H1 (cell line): ENCODE results near the gene ZNF175. TPM values are rescaled to one million over a fixed set of nuclear protein-coding genes. Genes with fewer than 3 reads are reported as not detected.

Experiments
- CTCF ChIA-PET: fragments of 300-600 bp; sonication (Branson Sonifier 250); formaldehyde crosslinking; loops from one replicate; lab custom pipeline; 2021; ENCODE audit not compliant: partially characterized antibody; lab: Charles Lee
- POLR2A ChIA-PET: fragments of 300-600 bp; sonication (Branson Sonifier 250); formaldehyde crosslinking; loops from one replicate; lab custom pipeline; 2021; ENCODE audit warnings: inconsistent platforms; ENCODE audit not compliant: partially characterized antibody; lab: Charles Lee
- DNase-seq, 2 experiments: peaks; one replicate each; pipeline versions ENCODE4 v3.0.0 to v3.0.0-alpha.2; 2010 to 2022; ENCODE audit warnings: low spot score in 2 of 2, low read depth in 1 of 2, mixed read lengths in 1 of 2
- FAIRE-seq: peaks from 2 replicates; lab custom pipeline; 2011; peaks lifted over from hg19 to GRCh38; lab: Jason Lieb, UNC
- H2AFZ ChIP-seq: 2 replicates; pipeline ENCODE4 v1.8.1; 2012; ENCODE audit warnings: low read length, inconsistent platforms
- H2AK5ac ChIP-seq: 2 replicates; pipeline ENCODE4 v1.6.1; 2013; ENCODE audit warnings: low read depth, low read length
- H2BK120ac ChIP-seq: replicated peaks from 2 replicates; pipeline ENCODE3; 2013; ENCODE audit warnings: low read depth, low read length, inconsistent platforms
- H2BK12ac ChIP-seq: 2 replicates; pipeline ENCODE4 v1.6.1; 2013; ENCODE audit warnings: low read depth, low read length
- H2BK15ac ChIP-seq: 2 replicates; pipeline ENCODE4 v1.6.1; 2013; ENCODE audit warnings: low read length
- H2BK20ac ChIP-seq: 2 replicates; pipeline ENCODE4 v1.6.1; 2013; ENCODE audit warnings: low read length
- H2BK5ac ChIP-seq: 2 replicates; pipeline ENCODE4 v1.6.1; 2013; ENCODE audit warnings: low read depth, low read length
- H3K14ac ChIP-seq: 2 replicates; pipeline ENCODE4 v1.6.1; 2013; ENCODE audit warnings: inconsistent platforms; ENCODE audit not compliant: insufficient read length
- H3K18ac ChIP-seq: 2 replicates; pipeline ENCODE4 v1.6.1; 2013; ENCODE audit warnings: low read length; ENCODE audit errors: extremely low read depth
- H3K23ac ChIP-seq: 2 replicates; pipeline ENCODE4 v1.6.1; 2013; ENCODE audit warnings: inconsistent platforms; ENCODE audit not compliant: insufficient read length
- H3K23me2 ChIP-seq: 2 replicates; pipeline ENCODE4 v1.6.1; 2013; ENCODE audit warnings: low read depth, low read length
- H3K27ac ChIP-seq: 2 replicates; pipeline ENCODE4 v1.6.1; 2011; ENCODE audit warnings: low read depth, low read length, inconsistent platforms
- H3K27me3 ChIP-seq, 4 experiments: replicated peaks in 1 of 4; 1 replicate in 1 of 4; 2 replicates in 3 of 4; pipeline versions ENCODE4 v1.6.1 to v1.8.1; 2011 to 2013; ENCODE audit warnings: low read length in 3 of 4, mild to moderate bottlenecking in 3 of 4, inconsistent platforms in 2 of 4, mixed read lengths in 2 of 4, moderate library complexity in 1 of 4; ENCODE audit not compliant: control insufficient read depth in 3 of 4, insufficient read depth in 3 of 4; ENCODE audit errors: extremely low read depth in 1 of 4
- H3K36me3 ChIP-seq, 4 experiments: 2 replicates each; pipeline versions ENCODE4 v1.6.1 to v1.8.1; 2011 to 2013; ENCODE audit warnings: mild to moderate bottlenecking in 4 of 4, low read length in 3 of 4, moderate library complexity in 2 of 4, control low read depth in 1 of 4, inconsistent platforms in 1 of 4; ENCODE audit not compliant: insufficient read depth in 4 of 4, control insufficient read depth in 2 of 4
- H3K4ac ChIP-seq: replicated peaks from 2 replicates; pipeline ENCODE3; 2013; ENCODE audit warnings: low read length, low read depth, mixed read lengths, inconsistent platforms; ENCODE audit not compliant: insufficient read length
- H3K4me1 ChIP-seq, 4 experiments: replicated peaks in 1 of 4; 1 replicate in 1 of 4; 2 replicates in 3 of 4; pipeline versions ENCODE4 v1.6.1 to v1.8.1; 2011 to 2013; ENCODE audit warnings: low read length in 3 of 4, inconsistent platforms in 2 of 4, mixed read lengths in 1 of 4; ENCODE audit not compliant: insufficient read depth in 4 of 4, control insufficient read depth in 3 of 4
- H3K4me2 ChIP-seq, 2 experiments: 2 replicates each; pipeline versions ENCODE4 v1.6.1 to v1.8.1; 2011 to 2013; ENCODE audit warnings: low read depth in 2 of 2, low read length in 2 of 2, control low read depth in 1 of 2, inconsistent platforms in 1 of 2, mild to moderate bottlenecking in 1 of 2; ENCODE audit not compliant: insufficient read depth in 1 of 2
- H3K4me3 ChIP-seq, 4 experiments: fragments of 200-600, 300-600 bp in 1 of 4; sonication (generic), shearing (Covaris generic), sonication (Bioruptor Twin) in 1 of 4; 2 replicates each; pipeline versions ENCODE4 v1.5.1 to v1.8.1; 2011 to 2016; ENCODE audit warnings: low read length in 4 of 4, low read depth in 3 of 4, control low read depth in 2 of 4, inconsistent platforms in 2 of 4, mild to moderate bottlenecking in 2 of 4, mixed read lengths in 1 of 4, moderate library complexity in 1 of 4; ENCODE audit not compliant: insufficient read depth in 2 of 4; ENCODE audit errors: extremely low read depth in 1 of 4
- H3K56ac ChIP-seq: replicated peaks from 2 replicates; pipeline ENCODE3; 2013; ENCODE audit warnings: low read depth, mild to moderate bottlenecking, mixed read lengths, low read length, inconsistent platforms; ENCODE audit not compliant: insufficient read length
- H3K79me1 ChIP-seq: 2 replicates; pipeline ENCODE4 v1.6.1; 2013; ENCODE audit warnings: low read depth, low read length, control low read depth
- H3K79me2 ChIP-seq, 2 experiments: 2 replicates each; pipeline versions ENCODE4 v1.6.1 to v1.8.1; 2012 to 2013; ENCODE audit warnings: low read length in 2 of 2, mild to moderate bottlenecking in 2 of 2, inconsistent platforms in 1 of 2; ENCODE audit not compliant: insufficient read depth in 2 of 2, control insufficient read depth in 1 of 2
- H3K9ac ChIP-seq, 4 experiments: replicated peaks in 1 of 4; 1 replicate in 1 of 4; 2 replicates in 3 of 4; pipeline versions ENCODE4 v1.6.1 to v1.8.1; 2011 to 2013; ENCODE audit warnings: low read depth in 3 of 4, low read length in 3 of 4, control low read depth in 2 of 4, mild to moderate bottlenecking in 2 of 4, moderate library complexity in 2 of 4, inconsistent platforms in 1 of 4; ENCODE audit errors: extremely low read depth in 1 of 4
- H3K9me3 ChIP-seq, 2 experiments: 2 replicates each; pipeline versions ENCODE4 v1.6.1 to v1.8.1; 2012 to 2013; ENCODE audit warnings: mild to moderate bottlenecking in 2 of 2, moderate library complexity in 2 of 2, control low read depth in 1 of 2, inconsistent platforms in 1 of 2, low read depth in 1 of 2, low read length in 1 of 2, mixed read lengths in 1 of 2; ENCODE audit not compliant: insufficient read depth in 2 of 2
- H4K20me1 ChIP-seq, 2 experiments: replicated peaks in 1 of 2; 2 replicates each; pipeline versions ENCODE3 to v1.8.1; 2011 to 2013; ENCODE audit warnings: inconsistent platforms in 2 of 2, low read length in 2 of 2, mild to moderate bottlenecking in 1 of 2; ENCODE audit not compliant: insufficient read depth in 2 of 2, control insufficient read depth in 1 of 2
- H4K5ac ChIP-seq: 2 replicates; pipeline ENCODE4 v1.6.1; 2013; ENCODE audit warnings: low read length, low read depth, mixed read lengths, inconsistent platforms; ENCODE audit not compliant: insufficient read length
- H4K8ac ChIP-seq: 2 replicates; pipeline ENCODE4 v1.8.0; 2013; ENCODE audit warnings: mild to moderate bottlenecking, moderate library complexity, low read length, inconsistent platforms; ENCODE audit not compliant: insufficient read depth; ENCODE audit errors: extremely low read depth
- H4K91ac ChIP-seq: replicated peaks from 2 replicates; pipeline ENCODE3; 2013; ENCODE audit warnings: low read length, mixed read lengths, inconsistent platforms; ENCODE audit not compliant: insufficient read length
- BCL11A ChIP-seq, 2 experiments: IDR thresholded peaks; one replicate each; pipeline ENCODE4 v1.6.1; 2011; ENCODE audit warnings: low read depth in 2 of 2, low read length in 2 of 2, mild to moderate bottlenecking in 2 of 2
- BRCA1 ChIP-seq: IDR thresholded peaks from 2 replicates; pipeline ENCODE4 v1.6.1; 2012; ENCODE audit warnings: low read depth, low read length, improper control_type of control experiment
- CTBP2 ChIP-seq: IDR thresholded peaks from 2 replicates; pipeline ENCODE4 v1.7.0; 2011; ENCODE audit warnings: borderline replicate concordance, mild to moderate bottlenecking, moderate library complexity, mixed read lengths, low read length; ENCODE audit not compliant: insufficient read depth, insufficient read length
- GABPA ChIP-seq: IDR thresholded peaks from 2 replicates; pipeline ENCODE4 v1.6.1; 2011; ENCODE audit warnings: mild to moderate bottlenecking, low read length, moderate library complexity, borderline replicate concordance; ENCODE audit not compliant: insufficient read depth
- JUN ChIP-seq: IDR thresholded peaks from 2 replicates; pipeline ENCODE4 v1.6.1; 2011; ENCODE audit warnings: low read depth, mild to moderate bottlenecking, improper control_type of control experiment, low read length
- POLR2AphosphoS5 ChIP-seq: IDR thresholded peaks from 2 replicates; pipeline ENCODE4 v1.6.1; 2011; ENCODE audit warnings: low read depth, low read length
- POU5F1 ChIP-seq: IDR thresholded peaks from 2 replicates; pipeline ENCODE4 v1.6.1; 2011; ENCODE audit warnings: low read depth, mild to moderate bottlenecking, low read length, moderate library complexity
- RNF2 ChIP-seq: fragments of 200-900, 300-1000 bp; sonication (generic); IDR thresholded peaks from 2 replicates; pipeline ENCODE4 v1.7.1; 2016; ENCODE audit warnings: borderline replicate concordance, low read depth, mild to moderate bottlenecking, antibody characterized with exemption, low read length; ENCODE audit not compliant: poor library complexity, severe bottlenecking; ENCODE audit errors: missing control alignments
- SIRT6 ChIP-seq: IDR thresholded peaks from one replicate; pipeline ENCODE4 v1.7.1; 2012; ENCODE audit warnings: low read length, inconsistent platforms
- SRF ChIP-seq: IDR thresholded peaks from 2 replicates; pipeline ENCODE4 v1.6.1; 2011; ENCODE audit warnings: mild to moderate bottlenecking, low read depth, low read length, moderate library complexity
- SUZ12 ChIP-seq: fragments of 200-600 bp; sonication (generic); IDR thresholded peaks from 2 replicates; pipeline ENCODE4 v1.6.1; 2012; ENCODE audit warnings: mild to moderate bottlenecking, inconsistent platforms, low read length, moderate library complexity, mixed read lengths
- TAF1 ChIP-seq: IDR thresholded peaks from 2 replicates; pipeline ENCODE4 v1.6.1; 2011; ENCODE audit warnings: mild to moderate bottlenecking, low read depth, low read length
- TEAD4 ChIP-seq: IDR thresholded peaks from 2 replicates; pipeline ENCODE4 v1.6.1; 2012; ENCODE audit warnings: low read depth, low read length, inconsistent platforms, mixed read lengths
- ZNF274 ChIP-seq: IDR thresholded peaks from 2 replicates; pipeline ENCODE4 v1.7.0; 2012; ENCODE audit warnings: low read length, borderline replicate concordance; ENCODE audit errors: extremely low read depth
- WGBS, 2 experiments: shearing (Covaris generic) in 1 of 2; methylation state at CpG; one replicate each; pipeline versions ENCODE4 v1.1.6 to v1.1.7; 2013 to 2015; ENCODE audit warnings: low lambda C conversion rate in 2 of 2, mixed read lengths in 2 of 2, inconsistent platforms in 1 of 2, low coverage in 1 of 2, missing lambda C conversion rate in 1 of 2; ENCODE audit not compliant: insufficient replicate concordance in 2 of 2, insufficient coverage in 1 of 2, insufficient read length in 1 of 2; ENCODE audit errors: extremely low coverage in 1 of 2, missing lambda C conversion rate in 1 of 2; 5-methylcytosine and 5-hydroxymethylcytosine counted together
- polyA plus RNA-seq, 7 experiments: library from polyadenylated mRNA; depleted of rRNA in 3 of 7; stranded (reverse) in 5 of 7; unstranded in 2 of 7; fragments of >200 nt in 5 of 7; fragments of 200-250 nt in 2 of 7; gene quantifications; 1 replicate in 5 of 7; 2 replicates in 1 of 7; 4 replicates in 1 of 7; pipeline versions ENCODE4 v1.2.1 to v1.2.3, GENCODE V29; 2011 to 2013; ENCODE audit warnings: missing spikeins in 2 of 7, mixed read lengths in 2 of 7
- total RNA-seq: library from RNA; stranded (reverse); fragmentation: NEBNext Ultra II Directional; extraction: Animal tissue kit (Norgen Biotek cat#: 25700); gene quantifications from 2 replicates; pipeline ENCODE4 v1.2.1, GENCODE V29; 2021

ZNF175 gene
- total and polyA plus RNA-seq, 2 of the 8 experiments (the other 6 are each of a cell fraction or from before 2014, with no cell fraction given): 1.7 to 11.1 TPM

GRCh38 chr19:51529301-51529700, 41.8 kb upstream of the ZNF175 start:
- Histone ChIP-seq H2AK5ac (no peak overlapping the region), H3K4me2 (no peak overlapping the region), H3K79me1 (no peaks in the 10 kb centered on the region), H3K9ac (no peak overlapping the region), H2BK12ac (no peak overlapping the region), H3K23me2 (no peaks in the 10 kb centered on the region), H2BK15ac (no peak overlapping the region), H4K8ac (no peak overlapping the region), H3K4ac (no peak overlapping the region), H3K36me3 (no peaks in the 10 kb centered on the region), H3K27ac (no peak overlapping the region), H3K9me3 (peaks cover 54 to 60% of the 10 kb centered on the region in 2 experiments), H3K56ac (no peak overlapping the region), H4K5ac (no peak overlapping the region), H2BK120ac (no peak overlapping the region), H3K79me2 (no peaks in the 10 kb centered on the region), H3K4me1 (peaks cover 0 to 5% (median 0%) of the 10 kb centered on the region in 4 experiments; a peak in 1 of 7 replicates), H2AFZ (no peak overlapping the region), H3K23ac (no peak overlapping the region), H3K14ac (no peak overlapping the region), H2BK20ac (no peak overlapping the region), H4K91ac (no peak overlapping the region), H4K20me1 (no peaks in the 10 kb centered on the region), H3K27me3 (no peaks in the 10 kb centered on the region), H3K18ac (no peak overlapping the region), H3K4me3 (no peak overlapping the region), H2BK5ac (no peak overlapping the region)
- FAIRE-seq (no peak), DNase-seq (no peak)
- ChIA-PET POLR2A (interaction anchor here (0.6 kb wide), 3 partner anchors 42 to 846 kb away, joined by 3 read pairs; partner anchors contain the start of gene ZNF175), CTCF (interaction anchor here (1.2 kb wide), 1 partner anchor 15 kb away, joined by 3 read pairs; no protein-coding TSS in a partner anchor)
- WGBS, 2 experiments: 95% methylated on average over 2 of the region's 2 CpGs; no CpG with 5 or more reads in 1 of the 2 experiments
- TF ChIP-seq POLR2AphosphoS5 (no peak), TAF1 (no peak), SRF (no peak), POU5F1 (no peak), BCL11A (IDR thresholded peaks at IDR 0.05; ENCODE audit: low read depth in 2 of 2, low read length in 2 of 2) (no peak), SIRT6 (no peak), BRCA1 (no peak), RNF2 (no peak), TEAD4 (no peak), SUZ12 (no peak), ZNF274 (no peak), CTBP2 (no peak), GABPA (no peak), JUN (no peak)
